HUES64 (cell line): ENCODE results near the gene KPNB1. TPM values are rescaled to one million over a fixed set of nuclear protein-coding genes. Genes with fewer than 3 reads are reported as not detected.

Experiments
- H3K27ac ChIP-seq: 2 replicates; pipeline ENCODE4 v1.7.0; 2013; ENCODE audit warnings: low read depth, low read length, inconsistent platforms
- H3K27me3 ChIP-seq: 2 replicates; pipeline ENCODE4 v1.6.1; 2013; ENCODE audit warnings: mild to moderate bottlenecking, low read length; ENCODE audit not compliant: insufficient read depth
- H3K36me3 ChIP-seq: 2 replicates; pipeline ENCODE4 v1.6.1; 2013; ENCODE audit warnings: mild to moderate bottlenecking, low read length; ENCODE audit not compliant: insufficient read depth
- H3K4me1 ChIP-seq: 2 replicates; pipeline ENCODE4 v1.6.1; 2013; ENCODE audit warnings: mild to moderate bottlenecking, low read length, moderate library complexity; ENCODE audit not compliant: insufficient read depth
- H3K4me3 ChIP-seq: 2 replicates; pipeline ENCODE4 v1.5.1; 2013; ENCODE audit warnings: mild to moderate bottlenecking, low read length, moderate library complexity
- H3K9ac ChIP-seq: 2 replicates; pipeline ENCODE4 v1.6.1; 2013; ENCODE audit warnings: mild to moderate bottlenecking, low read depth, low read length
- H3K9me3 ChIP-seq: 2 replicates; pipeline ENCODE4 v1.6.1; 2013; ENCODE audit warnings: low read depth, low read length; ENCODE audit not compliant: insufficient read depth
- WGBS: fragments of 150-250, 120-280 bp; methylation state at CpG from one replicate; pipeline ENCODE4 v1.1.7; 2013; ENCODE audit warnings: missing lambda C conversion rate; 5-methylcytosine and 5-hydroxymethylcytosine counted together
- polyA plus RNA-seq, 2 experiments: library from polyadenylated mRNA; stranded (reverse); fragments of 50-300 nt; gene quantifications; one replicate each; pipeline ENCODE4 v1.2.3, GENCODE V29; 2013

KPNB1 gene
- 552 TPM for polyA plus RNA-seq (2013, experiment 1 of 2)
- 394 TPM for polyA plus RNA-seq (2013, experiment 2 of 2)

- Histone ChIP-seq H3K27ac (peak within 1 kb of the TSS; percentile 98), H3K9me3 (no peaks in the 10 kb centered on the region), H3K9ac (peak within 1 kb of the TSS; percentile 99), H3K4me3 (peak within 1 kb of the TSS; percentile 97), H3K36me3 (peaks cover 36% of the 10 kb centered on the region), H3K4me1 (peaks cover 16% of the 10 kb centered on the region), H3K27me3 (no peaks in the 10 kb centered on the region)
- under 1% methylated on average over 74 of the region's 74 CpGs for WGBS
These were observed at the start of gene KPNB1 for GRCh38 chr17:47649153-47649971. TSS of gene KPNB1 (plus strand) at chr17:47649919. CDS start at chr17:47650245, 326 bp downstream.

GRCh38 chr17:47603830-47604597, 45.7 kb upstream of the KPNB1 start:
- WGBS = 91% methylated on average over 3 of the region's 4 CpGs
- Histone ChIP-seq H3K36me3 (peaks cover 97% of the 10 kb centered on the region), H3K27me3 (no peaks in the 10 kb centered on the region), H3K27ac (no peak overlapping the region), H3K4me3 (no peak overlapping the region), H3K9ac (no peak overlapping the region), H3K4me1 (no peaks in the 10 kb centered on the region), H3K9me3 (no peaks in the 10 kb centered on the region)

- peaks cover 97% of the 10 kb centered on the region for H3K36me3 ChIP-seq
- no peak overlapping the region for H3K4me3 ChIP-seq
- H3K4me1 ChIP-seq = no peaks in the 10 kb centered on the region
- no peaks in the 10 kb centered on the region for H3K9me3 ChIP-seq
- H3K9ac ChIP-seq = no peak overlapping the region
- no peak overlapping the region for H3K27ac ChIP-seq
- WGBS = 86% methylated on average over 1 of the region's 1 CpG
- H3K27me3 ChIP-seq = no peaks in the 10 kb centered on the region
These were observed 45.2 kb upstream of the KPNB1 start for GRCh38 chr17:47604598-47604927.

- Histone ChIP-seq H3K4me3 (no peak overlapping the region), H3K9ac (no peak overlapping the region), H3K36me3 (peaks cover 96% of the 10 kb centered on the region), H3K9me3 (no peaks in the 10 kb centered on the region), H3K27me3 (no peaks in the 10 kb centered on the region), H3K4me1 (no peaks in the 10 kb centered on the region), H3K27ac (no peak overlapping the region)
- 89% methylated on average over 1 of the region's 1 CpG for WGBS
These were observed 44.7 kb upstream of the KPNB1 start for GRCh38 chr17:47605011-47605410.

- Histone ChIP-seq H3K27me3 (no peaks in the 10 kb centered on the region), H3K9ac (no peak overlapping the region), H3K27ac (no peak overlapping the region), H3K4me1 (no peaks in the 10 kb centered on the region), H3K4me3 (no peak overlapping the region), H3K36me3 (peaks cover 88% of the 10 kb centered on the region), H3K9me3 (no peaks in the 10 kb centered on the region)
- WGBS = 94% methylated on average over 3 of the region's 3 CpGs
These were observed 42.2 kb upstream of the KPNB1 start for GRCh38 chr17:47607481-47607880.

- no peaks in the 10 kb centered on the region for H3K9me3 ChIP-seq
- H3K9ac ChIP-seq = no peak overlapping the region
- WGBS = 96% methylated on average over 5 of the region's 5 CpGs
- H3K4me3 ChIP-seq = no peak overlapping the region
- H3K4me1 ChIP-seq = no peaks in the 10 kb centered on the region
- H3K27ac ChIP-seq = no peak overlapping the region
- H3K27me3 ChIP-seq = no peaks in the 10 kb centered on the region
- H3K36me3 ChIP-seq = peaks cover 82% of the 10 kb centered on the region
These were observed 38.1 kb upstream of the KPNB1 start for GRCh38 chr17:47611372-47612350.

GRCh38 chr17:47615766-47616424, 33.8 kb upstream of the KPNB1 start:
- no peak overlapping the region for H3K27ac ChIP-seq
- 93% methylated on average over 8 of the region's 8 CpGs for WGBS
- no peak overlapping the region for H3K4me3 ChIP-seq
- H3K27me3 ChIP-seq = no peaks in the 10 kb centered on the region
- H3K36me3 ChIP-seq = peaks cover 88% of the 10 kb centered on the region
- no peaks in the 10 kb centered on the region for H3K9me3 ChIP-seq
- no peaks in the 10 kb centered on the region for H3K4me1 ChIP-seq
- no peak overlapping the region for H3K9ac ChIP-seq

GRCh38 chr17:47618410-47618809, 31.3 kb upstream of the KPNB1 start:
- no peaks in the 10 kb centered on the region for H3K27me3 ChIP-seq
- no peaks in the 10 kb centered on the region for H3K9me3 ChIP-seq
- WGBS = 88% methylated on average over 4 of the region's 4 CpGs
- no peak overlapping the region for H3K4me3 ChIP-seq
- peaks cover 93% of the 10 kb centered on the region for H3K36me3 ChIP-seq
- peaks cover 23% of the 10 kb centered on the region for H3K4me1 ChIP-seq
- no peak overlapping the region for H3K9ac ChIP-seq
- H3K27ac ChIP-seq = no peak overlapping the region

GRCh38 chr17:47620503-47621245, 29.0 kb upstream of the KPNB1 start:
- H3K9ac ChIP-seq = no peak overlapping the region
- no peaks in the 10 kb centered on the region for H3K27me3 ChIP-seq
- WGBS = 86% methylated on average over 3 of the region's 3 CpGs
- H3K4me1 ChIP-seq = peaks cover 23% of the 10 kb centered on the region
- H3K27ac ChIP-seq = peak overlapping the region; percentile 63; the same call in 1 of the 2 replicates
- H3K36me3 ChIP-seq = peaks cover 79% of the 10 kb centered on the region
- no peaks in the 10 kb centered on the region for H3K9me3 ChIP-seq
- no peak overlapping the region for H3K4me3 ChIP-seq
